ENCODE data around the gene CFAP107. TPM values are rescaled to one million over a fixed set of nuclear protein-coding genes. Genes with fewer than 3 reads are reported as not detected.

Gene CFAP107
- total and polyA plus RNA-seq, 2 of the 4 experiments (the other 2 are of a cell fraction) = not detected

DNA sequence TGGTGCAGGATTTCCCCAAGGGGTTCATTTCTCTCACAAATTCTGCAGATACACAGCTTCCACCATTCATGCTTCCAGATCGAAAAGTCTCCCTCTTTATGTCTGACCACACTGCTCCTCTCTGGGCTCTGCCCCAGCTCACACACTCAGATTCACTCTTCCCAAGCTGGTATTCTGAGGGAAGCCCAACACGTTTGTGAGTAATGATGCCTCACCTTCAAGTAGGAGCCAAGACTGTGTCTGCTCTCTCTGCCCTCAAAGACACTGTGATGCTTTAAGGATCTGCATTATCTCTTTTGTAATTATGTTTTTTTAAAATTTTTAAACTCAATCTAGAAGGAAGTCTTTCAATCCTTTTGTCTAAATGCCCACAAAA lies 65.4 kb downstream of the CFAP107 start:
- Histone ChIP-seq H3K4me3 (ENCODE audit: insufficient read depth, low read depth, low read length) (no peak overlapping the region), H3K9ac (ENCODE audit: low read depth, low read length) (no peak overlapping the region), H3K14ac (replicated peaks; ENCODE audit: low read depth, low read length) (no peak overlapping the region), H2BK15ac (ENCODE audit: low read depth, low read length) (no peak overlapping the region), H3K4me1 (ENCODE audit: control insufficient read depth, insufficient read depth, low read length) (no peaks in the 10 kb centered on the region), H3K79me1 (ENCODE audit: low read depth in 1 of 2, low read length in 2 of 2) (no peaks in the 10 kb centered on the region), H2BK5ac (ENCODE audit: low read depth, low read length, poor library complexity, severe bottlenecking) (no peak overlapping the region), H4K5ac (ENCODE audit: low read depth, low read length) (no peak overlapping the region), H3K56ac (ENCODE audit: extremely low read depth, insufficient read depth, low read length) (no peak overlapping the region), H2AK9ac (replicated peaks; ENCODE audit: low read depth, low read length, poor library complexity) (no peak overlapping the region), H3K36me3 (ENCODE audit: control insufficient read depth, insufficient read depth, low read length) (no peaks in the 10 kb centered on the region), H4K91ac (ENCODE audit: insufficient read depth, low read depth, low read length) (no peak overlapping the region), H3K4ac (ENCODE audit: low read depth, low read length) (no peak overlapping the region), H3K9me1 (ENCODE audit: insufficient read depth, low read length) (no peaks in the 10 kb centered on the region), H2AFZ (replicated peaks; ENCODE audit: low read length, poor library complexity) (no peak overlapping the region), H3K27ac (ENCODE audit: insufficient read depth, low read length) (no peak overlapping the region), H3K9me3 (ENCODE audit: control insufficient read depth, insufficient read depth, low read length) (peaks cover 20% of the 10 kb centered on the region), H4K8ac (ENCODE audit: low read depth in 2 of 2, low read length in 2 of 2) (no peak overlapping the region), H3K4me2 (ENCODE audit: low read depth, low read length) (no peak overlapping the region), H2BK20ac (ENCODE audit: low read depth, low read length) (no peak overlapping the region), H3K23ac (ENCODE audit: low read depth, low read length) (no peak overlapping the region), H3K27me3 (ENCODE audit: control insufficient read depth, insufficient read depth, low read length) (no peaks in the 10 kb centered on the region), H3K18ac (ENCODE audit: low read depth, low read length) (no peak overlapping the region), H4K20me1 (ENCODE audit: insufficient read depth, low read length) (no peaks in the 10 kb centered on the region), H2BK120ac (ENCODE audit: low read depth, low read length) (no peak overlapping the region), H2AK5ac (ENCODE audit: low read depth, low read length) (no peak overlapping the region)
- dilution Hi-C loops (cut with HindIII; ENCODE audit: low sequenced_read_pairs, unreplicated experiment) = no loop called here
- TF ChIP-seq RCOR1 (IDR thresholded peaks at IDR 0.05; ENCODE audit: insufficient replicate concordance, low read length) (no peak), SMC3 (IDR thresholded peaks at IDR 0.05; ENCODE audit: low read depth, low read length) (no peak), MAFK (IDR thresholded peaks at IDR 0.05; ENCODE audit: low read depth, low read length) (no peak), CEBPB (IDR thresholded peaks at IDR 0.05; ENCODE audit: low read depth, low read length) (no peak), BHLHE40 (IDR thresholded peaks at IDR 0.05; ENCODE audit: low read depth, low read length) (no peak), RFX5 (IDR thresholded peaks at IDR 0.05; ENCODE audit: low read depth, low read length) (no peak), ELK1 (IDR thresholded peaks at IDR 0.05; ENCODE audit: borderline replicate concordance, low read depth, low read length) (no peak), CTCF (conservative IDR thresholded peaks at IDR 0.05; ENCODE audit: low read depth, low read length) (no peak), FOS (IDR thresholded peaks at IDR 0.05; ENCODE audit: low read depth, low read length) (no peak), NFE2L2 (IDR thresholded peaks at IDR 0.05; ENCODE audit: low read depth, low read length) (no peak), RAD21 (IDR thresholded peaks at IDR 0.05; ENCODE audit: low read length) (no peak), MAZ (IDR thresholded peaks at IDR 0.05; ENCODE audit: borderline replicate concordance, low read depth, low read length) (no peak), POLR2A (IDR thresholded peaks at IDR 0.05; ENCODE audit: low read depth, low read length) (no peak), MXI1 (IDR thresholded peaks at IDR 0.05; ENCODE audit: borderline replicate concordance, low read depth, low read length) (no peak)
- TF ChIP-seq, protein P1, sequence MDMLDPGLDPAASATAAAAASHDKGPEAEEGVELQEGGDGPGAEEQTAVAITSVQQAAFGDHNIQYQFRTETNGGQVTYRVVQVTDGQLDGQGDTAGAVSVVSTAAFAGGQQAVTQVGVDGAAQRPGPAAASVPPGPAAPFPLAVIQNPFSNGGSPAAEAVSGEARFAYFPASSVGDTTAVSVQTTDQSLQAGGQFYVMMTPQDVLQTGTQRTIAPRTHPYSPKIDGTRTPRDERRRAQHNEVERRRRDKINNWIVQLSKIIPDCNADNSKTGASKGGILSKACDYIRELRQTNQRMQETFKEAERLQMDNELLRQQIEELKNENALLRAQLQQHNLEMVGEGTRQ (IDR thresholded peaks at IDR 0.05; ENCODE audit: low read depth, low read length) = no peak
- POLR2A ChIA-PET (ENCODE audit: unreplicated experiment) = no interaction called here
- in situ Hi-C loops (cut with MboI; ENCODE audit: low sequenced_read_pairs) = no loop called here
- no CpG with 5 or more reads among the region's 2 CpGs for WGBS, 2 experiments (ENCODE audit: extremely low coverage in 2 of 2, insufficient read length in 1 of 2)
- CTCF ChIA-PET = no interaction called here
- intact Hi-C loops (cut with micrococcal nuclease) = no loop called here
- DNase-seq (no peak), ATAC-seq (ENCODE audit: low read depth) (no peak)
- no TSS peak for BruUV-seq (replicated peaks)

All from IMR-90 (cell line).